Gastrocnemius medialis (tissue), 4 donors: ENCODE measurements around the gene MACROD2.

Experiments
- CTCF ChIP-seq, 5 experiments: fragments of 450-650 bp in 3 of 5; fragments of 200-600 bp in 2 of 5; sonication (generic) in 2 of 5; IDR thresholded peaks in 4 of 5; conservative IDR thresholded peaks in 1 of 5; 1 replicate in 4 of 5; 2 replicates in 1 of 5; pipeline ENCODE4 v1.5.1; 2016 to 2019; ENCODE audit warnings: antibody characterized with exemption in 5 of 5, mild to moderate bottlenecking in 3 of 5, moderate library complexity in 3 of 5
- POLR2A ChIP-seq, 2 donors: fragments of 450-650 bp; IDR thresholded peaks; one replicate each; pipeline ENCODE4 v1.6.1; 2017; ENCODE audit warnings: antibody characterized with exemption in 2 of 2, mild to moderate bottlenecking in 2 of 2, moderate library complexity in 2 of 2

GRCh38 chr20:14889496-14890255 is 894.4 kb downstream of the MACROD2 start:
- no peak for TF ChIP-seq POLR2A (IDR thresholded peaks at IDR 0.05)
- TF ChIP-seq CTCF (IDR thresholded peaks at IDR 0.05 in 4 of 5, conservative IDR thresholded peaks at IDR 0.05 in 1 of 5) = no peak
